ENCODE measurements around the gene ST6GAL1. TPM values are rescaled to one million over a fixed set of nuclear protein-coding genes. Genes with fewer than 3 reads are reported as not detected.

Gene ST6GAL1
- total RNA-seq, 1 experiment from 2014 or later, result 15.6 TPM

DNA sequence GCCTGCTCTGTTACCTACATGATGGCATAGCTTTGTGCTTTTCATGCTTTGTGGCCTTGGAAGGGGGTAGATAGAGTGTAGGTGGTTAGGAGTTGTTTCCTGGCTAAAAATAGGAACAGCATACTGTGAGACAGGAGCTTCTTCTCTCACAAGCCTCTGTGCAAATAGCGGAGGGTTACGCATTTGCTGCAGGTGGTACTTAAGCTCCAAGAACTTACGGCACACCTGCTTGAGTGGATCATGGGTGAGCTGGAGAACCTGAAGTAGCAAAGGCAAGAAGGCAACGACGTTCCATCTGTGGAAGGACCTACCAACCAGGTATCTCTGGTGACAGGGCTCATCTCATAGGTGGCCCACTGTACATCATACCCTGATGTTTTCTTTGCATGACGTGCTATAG lies 66.0 kb downstream of the ST6GAL1 start:
- H3K36me3 ChIP-seq (ENCODE audit: control insufficient read depth in 1 of 2, insufficient read depth in 2 of 2, low read length in 2 of 2), result no peaks in the 10 kb centered on the region
- H2AFZ ChIP-seq (ENCODE audit: low read depth, low read length, poor library complexity, severe bottlenecking), result no peak overlapping the region
- POLR2A ChIA-PET, result interaction anchor here (1.0 kb wide), 1 partner anchor 15 kb away, joined by 3 read pairs; no protein-coding TSS in a partner anchor
- H3K79me2 ChIP-seq (ENCODE audit: insufficient read depth, low read length), result no peaks in the 10 kb centered on the region
- no peak overlapping the region for H3K4me2 ChIP-seq (ENCODE audit: low read length)
- H4K20me1 ChIP-seq (ENCODE audit: insufficient read depth), result no peaks in the 10 kb centered on the region
- no peaks in the 10 kb centered on the region for H3K27me3 ChIP-seq (ENCODE audit: insufficient read depth, low read length)
- intact Hi-C loops (cut with micrococcal nuclease), result no loop called here
- H3K4me3 ChIP-seq (replicated peaks in 1 of 2; ENCODE audit: low read depth in 1 of 2, low read length in 2 of 2), result no peak overlapping the region
- RAD21 ChIA-PET (ENCODE audit: low non-redundant PET in 1 of 2, low total read pairs in 2 of 2, uncharacterized antibody in 2 of 2, unreplicated experiment in 2 of 2), result no interaction called here
- H3K9me3 ChIP-seq (ENCODE audit: control insufficient read depth in 1 of 2, insufficient read depth in 1 of 2, low read depth in 1 of 2, low read length in 2 of 2), result no peaks in the 10 kb centered on the region
- no peak for TF ChIP-seq JUND (IDR thresholded peaks at IDR 0.05)
- TF ChIP-seq SP1 (IDR thresholded peaks at IDR 0.05; ENCODE audit: low read depth), result no peak
- no peak for TF ChIP-seq ZFX (IDR thresholded peaks at IDR 0.05)
- TF ChIP-seq ELF1 (IDR thresholded peaks at IDR 0.05; ENCODE audit: borderline replicate concordance, low read depth), result no peak
- TF ChIP-seq, protein P1, sequence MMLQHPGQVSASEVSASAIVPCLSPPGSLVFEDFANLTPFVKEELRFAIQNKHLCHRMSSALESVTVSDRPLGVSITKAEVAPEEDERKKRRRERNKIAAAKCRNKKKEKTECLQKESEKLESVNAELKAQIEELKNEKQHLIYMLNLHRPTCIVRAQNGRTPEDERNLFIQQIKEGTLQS (IDR thresholded peaks at IDR 0.05), result no peak
- TF ChIP-seq POLR2A (IDR thresholded peaks at IDR 0.05; ENCODE audit: borderline replicate concordance, extremely low read depth, insufficient read depth, insufficient read length), result no peak
- TF ChIP-seq, protein P2, sequence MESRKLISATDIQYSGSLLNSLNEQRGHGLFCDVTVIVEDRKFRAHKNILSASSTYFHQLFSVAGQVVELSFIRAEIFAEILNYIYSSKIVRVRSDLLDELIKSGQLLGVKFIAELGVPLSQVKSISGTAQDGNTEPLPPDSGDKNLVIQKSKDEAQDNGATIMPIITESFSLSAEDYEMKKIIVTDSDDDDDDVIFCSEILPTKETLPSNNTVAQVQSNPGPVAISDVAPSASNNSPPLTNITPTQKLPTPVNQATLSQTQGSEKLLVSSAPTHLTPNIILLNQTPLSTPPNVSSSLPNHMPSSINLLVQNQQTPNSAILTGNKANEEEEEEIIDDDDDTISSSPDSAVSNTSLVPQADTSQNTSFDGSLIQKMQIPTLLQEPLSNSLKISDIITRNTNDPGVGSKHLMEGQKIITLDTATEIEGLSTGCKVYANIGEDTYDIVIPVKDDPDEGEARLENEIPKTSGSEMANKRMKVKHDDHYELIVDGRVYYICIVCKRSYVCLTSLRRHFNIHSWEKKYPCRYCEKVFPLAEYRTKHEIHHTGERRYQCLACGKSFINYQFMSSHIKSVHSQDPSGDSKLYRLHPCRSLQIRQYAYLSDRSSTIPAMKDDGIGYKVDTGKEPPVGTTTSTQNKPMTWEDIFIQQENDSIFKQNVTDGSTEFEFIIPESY (IDR thresholded peaks at IDR 0.05; ENCODE audit: extremely low read depth, insufficient replicate concordance, low read length), result no peak
- TF ChIP-seq, protein P3, sequence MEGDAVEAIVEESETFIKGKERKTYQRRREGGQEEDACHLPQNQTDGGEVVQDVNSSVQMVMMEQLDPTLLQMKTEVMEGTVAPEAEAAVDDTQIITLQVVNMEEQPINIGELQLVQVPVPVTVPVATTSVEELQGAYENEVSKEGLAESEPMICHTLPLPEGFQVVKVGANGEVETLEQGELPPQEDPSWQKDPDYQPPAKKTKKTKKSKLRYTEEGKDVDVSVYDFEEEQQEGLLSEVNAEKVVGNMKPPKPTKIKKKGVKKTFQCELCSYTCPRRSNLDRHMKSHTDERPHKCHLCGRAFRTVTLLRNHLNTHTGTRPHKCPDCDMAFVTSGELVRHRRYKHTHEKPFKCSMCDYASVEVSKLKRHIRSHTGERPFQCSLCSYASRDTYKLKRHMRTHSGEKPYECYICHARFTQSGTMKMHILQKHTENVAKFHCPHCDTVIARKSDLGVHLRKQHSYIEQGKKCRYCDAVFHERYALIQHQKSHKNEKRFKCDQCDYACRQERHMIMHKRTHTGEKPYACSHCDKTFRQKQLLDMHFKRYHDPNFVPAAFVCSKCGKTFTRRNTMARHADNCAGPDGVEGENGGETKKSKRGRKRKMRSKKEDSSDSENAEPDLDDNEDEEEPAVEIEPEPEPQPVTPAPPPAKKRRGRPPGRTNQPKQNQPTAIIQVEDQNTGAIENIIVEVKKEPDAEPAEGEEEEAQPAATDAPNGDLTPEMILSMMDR (IDR thresholded peaks at IDR 0.05 in 2 of 3, conservative IDR thresholded peaks at IDR 0.05 in 1 of 3; ENCODE audit: borderline replicate concordance in 1 of 3, insufficient read depth in 1 of 3, low read depth in 2 of 3, low read length in 2 of 3), result no peak
- no peak for TF ChIP-seq EZH2phosphoT487 (IDR thresholded peaks at IDR 0.05; ENCODE audit: borderline replicate concordance)
- no peak for TF ChIP-seq CBX3 (IDR thresholded peaks at IDR 0.05; ENCODE audit: low read depth)
- TF ChIP-seq EGR1 (IDR thresholded peaks at IDR 0.05; ENCODE audit: low read depth), result no peak
- TF ChIP-seq SIN3A (IDR thresholded peaks at IDR 0.05; ENCODE audit: low read depth), result no peak
- no peak overlapping the region for H3K27ac ChIP-seq (ENCODE audit: low read depth, low read length)
- H3K4me1 ChIP-seq (ENCODE audit: control insufficient read depth in 1 of 2, insufficient read depth in 2 of 2, low read length in 2 of 2), result peaks cover 18 to 33% of the 10 kb centered on the region in 2 experiments
- CTCF ChIA-PET, result no interaction called here
- BruUV-seq (replicated peaks), result no TSS peak
- ATAC-seq (no peak), DNase-seq (ENCODE audit: low read depth, low spot score) (no peak)
- H3K9ac ChIP-seq (ENCODE audit: low read length), result no peak overlapping the region
- H3K9me2 ChIP-seq (ENCODE audit: insufficient read depth), result no peaks in the 10 kb centered on the region

Data from HCT116 (cell line).